ENCODE results near the gene SPINK8.

Gene SPINK8

GRCh38 chr3:48367201-48367600 is 33.7 kb upstream of the SPINK8 start:
- Mint-ChIP-seq H3K9me3 (peaks cover 9% of the 10 kb centered on the region), H3K4me1 (peaks cover 6% of the 10 kb centered on the region), H3K4me3 (no peak overlapping the region)

GRCh38 chr3:48364840-48365239 is 31.4 kb upstream of the SPINK8 start:
- H3K27ac Mint-ChIP-seq, result no peak overlapping the region
- H3K27me3 Mint-ChIP-seq (ENCODE audit: low read depth), result no peaks in the 10 kb centered on the region
- peaks cover 19% of the 10 kb centered on the region for H3K9me3 Mint-ChIP-seq
- H3K4me3 Mint-ChIP-seq, result no peak overlapping the region
- H3K36me3 Mint-ChIP-seq (ENCODE audit: low read depth), result peaks cover 4% of the 10 kb centered on the region
- TF ChIP-seq CTCF (IDR thresholded peaks at IDR 0.05; ENCODE audit: unreplicated experiment in 3 of 3), result no peak
- peaks cover 5% of the 10 kb centered on the region for H3K4me1 Mint-ChIP-seq

More at GRCh38 chr3:48367201-48367600, 33.7 kb upstream of the SPINK8 start:
- peaks cover 1% of the 10 kb centered on the region for H3K36me3 Mint-ChIP-seq (ENCODE audit: low read depth)
- H3K27me3 Mint-ChIP-seq (ENCODE audit: low read depth), result no peaks in the 10 kb centered on the region
- H3K27ac Mint-ChIP-seq, result no peak overlapping the region
- no peak for TF ChIP-seq CTCF (IDR thresholded peaks at IDR 0.05; ENCODE audit: unreplicated experiment in 3 of 3)

GRCh38 chr3:48361928-48362327 is 28.5 kb upstream of the SPINK8 start:
- TF ChIP-seq CTCF (IDR thresholded peaks at IDR 0.05; ENCODE audit: unreplicated experiment in 3 of 3), result no peak
- H3K9me3 Mint-ChIP-seq, result peaks cover 24% of the 10 kb centered on the region
- H3K36me3 Mint-ChIP-seq (ENCODE audit: low read depth), result peaks cover 4% of the 10 kb centered on the region
- no peak overlapping the region for H3K27ac Mint-ChIP-seq
- no peak overlapping the region for H3K4me3 Mint-ChIP-seq
- no peaks in the 10 kb centered on the region for H3K4me1 Mint-ChIP-seq
- H3K27me3 Mint-ChIP-seq (ENCODE audit: low read depth), result peaks cover 4% of the 10 kb centered on the region

GRCh38 chr3:48356419-48356818 is 23.0 kb upstream of the SPINK8 start:
- Mint-ChIP-seq H3K36me3 (ENCODE audit: low read depth) (no peaks in the 10 kb centered on the region), H3K9me3 (peaks cover 10% of the 10 kb centered on the region), H3K27me3 (ENCODE audit: low read depth) (peaks cover 11% of the 10 kb centered on the region), H3K4me3 (no peak overlapping the region), H3K4me1 (no peaks in the 10 kb centered on the region), H3K27ac (no peak overlapping the region)
- no peak for TF ChIP-seq CTCF (IDR thresholded peaks at IDR 0.05; ENCODE audit: unreplicated experiment in 3 of 3)

GRCh38 chr3:48353987-48354386 is 20.5 kb upstream of the SPINK8 start:
- H3K36me3 Mint-ChIP-seq (ENCODE audit: low read depth), result no peaks in the 10 kb centered on the region
- no peaks in the 10 kb centered on the region for H3K4me1 Mint-ChIP-seq
- H3K27me3 Mint-ChIP-seq (ENCODE audit: low read depth), result peaks cover 6% of the 10 kb centered on the region
- no peak overlapping the region for H3K27ac Mint-ChIP-seq
- H3K9me3 Mint-ChIP-seq, result no peaks in the 10 kb centered on the region
- H3K4me3 Mint-ChIP-seq, result no peak overlapping the region
- TF ChIP-seq CTCF (IDR thresholded peaks at IDR 0.05; ENCODE audit: unreplicated experiment in 3 of 3), result no peak

- peaks cover 6% of the 10 kb centered on the region for H3K27me3 Mint-ChIP-seq (ENCODE audit: low read depth)
- no peak overlapping the region for H3K4me3 Mint-ChIP-seq
- H3K27ac Mint-ChIP-seq, result no peak overlapping the region
- H3K9me3 Mint-ChIP-seq, result no peaks in the 10 kb centered on the region
- no peak for TF ChIP-seq CTCF (IDR thresholded peaks at IDR 0.05; ENCODE audit: unreplicated experiment in 3 of 3)
- no peaks in the 10 kb centered on the region for H3K36me3 Mint-ChIP-seq (ENCODE audit: low read depth)
- no peaks in the 10 kb centered on the region for H3K4me1 Mint-ChIP-seq
Observed at GRCh38 chr3:48352546-48352945, 19.1 kb upstream of the SPINK8 start.

Data from nephron (organoid).